ENCODE results near the gene SUPV3L1.

SUPV3L1 gene

DNA sequence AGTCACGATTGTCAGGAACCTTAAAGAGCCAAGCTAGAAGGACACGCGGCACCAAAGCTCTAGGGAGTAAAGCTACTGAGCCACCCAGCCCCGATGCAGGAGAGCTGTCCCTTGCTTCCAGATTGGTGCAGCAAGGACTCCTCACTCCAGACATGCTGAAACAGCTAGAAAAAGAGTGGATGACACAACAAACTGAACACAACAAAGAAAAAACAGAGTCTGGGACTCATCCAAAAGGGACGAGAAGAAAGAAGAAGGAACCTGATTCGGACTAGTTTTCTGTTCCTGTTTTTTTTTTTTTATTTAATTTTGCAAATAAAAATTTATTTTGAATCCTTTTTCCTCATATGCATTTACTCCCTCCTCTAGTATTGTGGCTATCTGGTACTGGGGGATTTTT is 28.7 kb downstream of the SUPV3L1 start:
- no peak for DNase-seq

DNA sequence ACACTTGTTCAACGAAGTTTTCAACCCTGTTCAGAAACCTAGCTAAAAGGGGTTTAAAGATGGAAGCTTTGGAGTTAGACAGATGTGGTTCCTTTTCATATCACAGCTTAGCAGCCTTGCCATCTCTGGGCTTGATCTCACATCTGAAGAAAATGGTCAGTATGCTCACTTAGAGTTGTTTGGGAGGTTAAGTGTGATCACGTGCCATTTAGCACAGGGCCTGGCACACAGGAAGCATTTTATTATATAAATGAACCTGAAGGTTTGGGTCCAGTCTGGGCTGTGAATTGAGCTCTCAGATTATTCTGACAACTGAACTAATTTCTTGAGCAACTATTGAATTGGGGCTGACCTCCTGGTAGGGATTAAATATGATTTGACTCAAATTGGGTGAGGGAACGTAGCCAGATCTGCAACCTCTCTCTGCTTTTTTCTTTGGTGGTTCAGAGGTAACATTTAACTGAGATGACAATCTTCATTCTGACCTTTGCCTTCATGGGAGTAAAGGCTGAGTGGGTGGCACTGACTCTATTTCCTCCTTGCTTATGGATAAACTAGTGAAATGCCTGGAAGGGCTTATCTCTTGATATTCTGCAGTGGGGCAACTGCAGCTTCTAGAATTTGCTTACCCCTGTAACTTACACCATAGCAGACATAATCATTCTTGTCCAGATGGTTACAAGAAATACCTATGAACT is 29.9 kb downstream of the SUPV3L1 start:
- DNase-seq: no peak

DNA sequence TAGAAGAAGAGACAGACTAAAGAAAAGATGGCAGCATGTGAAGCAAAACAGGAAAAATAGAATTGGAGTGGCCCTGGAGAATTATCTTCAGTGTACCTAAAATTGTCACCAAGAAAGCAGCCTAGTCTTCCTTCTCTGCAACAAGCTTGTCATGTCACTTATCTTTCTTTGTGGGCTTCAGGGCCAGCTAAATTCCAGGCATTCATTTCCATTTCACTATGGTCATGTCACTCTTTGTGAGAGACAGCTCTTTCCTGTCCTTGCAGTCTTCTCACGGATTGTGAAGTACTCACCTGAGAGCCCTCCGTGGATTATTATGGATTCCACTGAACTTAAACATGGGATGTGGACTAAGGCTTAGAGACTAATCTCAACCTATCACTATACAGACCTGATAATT is 31.1 kb downstream of the SUPV3L1 start:
- DNase-seq: no peak

DNA sequence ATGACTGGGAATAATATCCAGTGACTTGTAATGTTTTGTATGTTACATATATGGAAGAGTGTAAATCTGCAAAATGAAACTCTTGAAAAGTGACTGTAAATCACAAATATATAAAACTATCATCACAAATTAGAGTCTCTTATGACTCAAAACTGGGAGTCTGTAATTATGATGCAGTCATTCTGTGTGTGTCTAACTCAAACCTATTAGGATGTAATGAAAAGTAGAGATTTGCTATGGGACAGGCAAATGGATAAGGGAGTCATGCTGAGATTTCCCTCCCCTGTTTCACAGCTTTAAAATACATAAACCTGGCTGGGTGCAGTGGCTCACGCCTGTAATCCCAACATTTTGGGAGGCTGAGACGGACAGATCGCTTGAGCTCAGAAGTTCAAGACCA is 31.5 kb downstream of the SUPV3L1 start:
- no peak for DNase-seq

DNA sequence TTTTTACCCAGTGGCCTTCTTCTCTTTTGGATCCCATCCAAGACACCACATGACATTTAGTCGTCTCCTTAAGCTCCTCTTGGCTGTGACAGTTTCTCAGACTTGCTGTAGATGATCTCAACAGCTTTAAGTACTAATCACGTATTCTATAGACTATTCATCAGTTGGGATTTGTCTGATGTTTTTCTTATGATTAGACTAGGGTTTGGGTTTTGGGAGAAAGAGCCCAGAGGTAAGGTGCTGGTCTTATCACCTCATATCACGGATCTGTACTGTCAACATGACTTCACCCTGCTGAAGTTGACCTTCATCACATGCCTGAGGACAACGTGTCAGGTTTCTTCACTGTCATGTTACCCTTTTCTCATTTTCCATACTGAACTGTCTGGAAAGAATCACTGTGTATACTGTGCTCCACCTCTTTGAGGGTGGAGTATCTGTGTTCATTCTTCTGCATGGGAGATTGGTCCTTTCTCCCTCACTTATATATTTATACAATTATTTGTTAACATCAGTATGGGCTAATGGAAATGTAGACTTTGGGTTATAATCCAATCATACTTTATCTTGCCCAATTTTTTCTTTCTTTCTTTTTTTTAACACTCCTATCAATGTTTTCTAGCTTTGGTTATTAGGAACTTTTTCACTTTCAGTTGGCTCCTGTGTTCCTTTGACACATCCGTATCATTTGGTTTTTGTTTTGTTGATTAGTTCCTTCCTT is 33.7 kb downstream of the SUPV3L1 start:
- DNase-seq: no peak

DNA sequence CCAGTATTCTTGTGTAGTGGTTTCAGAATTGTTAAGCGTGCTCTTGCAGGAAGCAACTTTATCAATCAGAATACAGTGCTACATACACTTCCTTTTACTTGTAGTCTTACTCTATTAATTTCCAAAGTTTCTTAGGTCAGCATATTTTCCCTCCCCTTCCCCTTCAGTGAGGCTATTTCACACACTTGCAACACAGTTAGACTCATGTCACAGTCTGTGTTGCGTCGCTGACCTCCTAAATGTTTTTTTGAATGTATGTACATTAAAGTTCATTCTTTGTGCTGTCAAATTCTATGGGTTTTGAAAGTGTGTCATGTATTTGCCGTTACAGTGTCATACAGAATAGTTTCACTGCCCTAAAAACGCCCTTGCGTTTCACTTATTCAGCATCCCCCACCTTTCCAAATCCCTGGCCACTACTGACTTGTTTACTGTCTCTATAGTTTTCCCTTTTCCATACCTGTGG is 34.7 kb downstream of the SUPV3L1 start:
- DNase-seq: no peak

DNA sequence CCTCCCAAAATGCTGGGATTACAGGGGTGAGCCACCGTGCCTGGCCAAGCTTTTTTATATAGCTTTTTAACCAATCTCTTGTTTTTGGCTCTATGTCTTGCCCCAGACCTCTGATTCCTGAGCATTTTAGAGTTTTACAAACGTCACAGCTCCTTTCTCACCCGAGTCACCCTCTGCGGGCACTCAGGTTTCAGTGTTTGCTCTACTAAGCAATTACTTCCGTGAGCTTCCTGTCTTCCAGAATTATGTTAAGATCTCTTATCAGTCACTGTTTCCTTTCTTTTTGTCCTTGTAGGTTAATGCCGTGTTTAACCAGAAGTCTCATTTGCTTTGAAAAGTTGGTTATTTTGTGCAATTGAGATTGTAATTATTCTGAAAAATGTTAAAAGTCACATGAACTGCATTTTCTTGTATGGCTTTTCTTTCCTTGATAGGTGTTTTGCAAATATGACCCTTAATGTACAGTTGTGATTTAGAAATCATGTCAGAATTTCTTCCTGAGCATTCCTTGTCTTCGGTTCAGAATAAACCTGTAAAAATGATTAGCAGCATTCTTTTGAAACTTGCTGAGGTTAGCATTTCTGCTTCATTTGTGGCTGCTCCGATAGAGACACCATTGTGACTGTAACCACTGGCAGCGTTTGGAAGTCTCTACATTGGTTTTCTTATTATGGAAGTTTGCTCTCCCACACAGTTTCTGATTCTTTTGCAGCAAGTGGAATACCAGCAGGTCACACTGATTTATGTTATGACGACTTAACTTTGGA is 35.6 kb downstream of the SUPV3L1 start:
- no peak for DNase-seq

DNA sequence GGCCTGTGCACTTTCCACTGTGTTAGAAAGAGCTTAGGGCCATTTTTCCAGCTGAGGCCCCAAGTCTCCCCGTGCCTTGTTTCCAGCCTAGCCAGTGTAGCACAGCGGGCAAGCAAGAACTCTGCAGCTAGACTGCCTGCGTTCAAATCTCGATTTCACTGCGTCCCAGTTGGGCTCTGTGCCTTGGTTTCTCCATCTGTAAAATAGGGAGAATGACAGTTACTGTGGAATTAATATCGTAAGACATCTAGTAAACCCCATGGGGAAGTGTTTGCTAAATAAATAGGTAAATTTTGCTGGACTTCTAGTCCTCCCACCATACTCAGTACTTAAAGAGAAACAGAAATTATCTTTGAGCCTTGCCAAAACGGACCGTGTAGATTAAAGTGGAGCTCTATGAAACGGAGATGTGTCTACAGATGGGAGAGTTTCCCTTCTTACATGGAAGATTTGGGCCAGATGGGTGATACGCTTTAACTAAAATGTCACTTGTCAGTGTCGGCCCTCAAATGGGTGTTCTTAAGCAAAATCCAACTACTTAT is 36.6 kb downstream of the SUPV3L1 start:
- DNase-seq: no peak

DNA sequence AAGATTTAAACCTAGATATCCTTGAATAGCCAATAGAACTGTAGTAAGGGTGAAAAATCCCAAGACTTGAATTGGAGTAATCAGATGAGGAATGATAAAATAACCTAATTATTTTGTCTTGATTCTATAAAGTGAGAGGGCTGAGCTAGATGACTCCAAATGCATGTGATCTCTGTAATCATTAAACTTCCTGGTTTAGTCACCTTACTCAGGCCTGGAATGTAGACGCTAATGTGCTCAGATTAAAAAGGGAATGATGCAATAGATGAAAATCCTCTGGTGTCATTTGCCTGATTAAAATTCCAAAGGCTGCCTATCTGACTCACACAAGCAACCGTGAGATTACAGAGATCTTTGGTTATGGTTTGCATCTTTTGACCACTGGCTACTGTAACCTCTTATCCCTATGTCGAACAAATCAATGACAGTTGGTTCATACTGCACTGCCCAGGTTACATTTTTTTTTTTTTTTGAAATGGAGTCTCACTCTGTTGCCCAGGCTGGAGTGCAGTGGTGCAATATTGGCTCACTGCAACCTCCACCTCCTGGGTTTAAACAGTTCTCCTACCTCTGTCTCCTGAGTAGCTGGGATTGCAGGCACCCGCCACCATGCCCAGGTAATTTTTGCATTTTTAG is 37.2 kb downstream of the SUPV3L1 start:
- no peak for DNase-seq

DNA sequence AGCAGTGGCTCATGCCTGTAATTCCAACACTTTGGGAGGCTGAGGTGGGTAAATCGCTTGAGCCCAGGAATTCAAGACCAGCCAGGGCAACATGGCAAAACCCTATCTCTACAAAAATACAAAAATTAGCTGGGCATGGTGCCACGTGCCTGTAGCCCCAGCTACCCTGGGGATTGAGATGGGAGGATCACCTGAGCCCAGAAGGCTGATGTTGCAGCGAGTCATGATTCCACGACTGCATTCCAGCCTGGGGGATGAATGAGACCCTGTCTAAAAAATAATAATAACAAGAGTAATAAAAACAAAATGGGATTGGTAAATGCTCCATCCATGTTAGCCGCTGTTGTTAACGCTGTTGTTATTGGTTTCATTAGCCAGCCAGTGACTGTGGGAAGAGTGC is 38.8 kb downstream of the SUPV3L1 start:
- DNase-seq: no peak

DNA sequence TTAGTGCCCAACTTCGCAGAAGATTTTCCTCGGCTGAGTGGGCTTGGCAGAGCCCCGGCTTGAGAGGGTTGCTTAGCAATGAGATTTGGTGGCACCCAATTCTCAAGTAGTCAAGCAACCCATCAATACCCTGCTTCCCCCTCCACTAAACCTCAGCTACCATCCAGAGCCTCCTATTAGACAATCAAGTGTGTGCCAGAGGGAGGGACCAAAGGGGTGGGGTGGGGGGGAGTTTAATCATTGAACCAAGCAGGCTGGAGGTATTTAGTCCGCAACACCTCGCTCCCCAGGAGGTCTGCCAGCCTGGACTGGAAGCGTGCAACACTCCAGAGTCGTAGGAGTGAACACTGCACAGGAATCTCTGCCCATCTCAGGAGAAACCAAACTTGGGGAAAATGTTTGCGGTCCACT is 40.0 kb downstream of the SUPV3L1 start, which contains the start of gene HKDC1:
TSS of gene HKDC1 (plus strand) at position 292 of the 411 bp plus-strand sequence. CDS start at position 396, 104 bp downstream.
- no peak for DNase-seq

DNA sequence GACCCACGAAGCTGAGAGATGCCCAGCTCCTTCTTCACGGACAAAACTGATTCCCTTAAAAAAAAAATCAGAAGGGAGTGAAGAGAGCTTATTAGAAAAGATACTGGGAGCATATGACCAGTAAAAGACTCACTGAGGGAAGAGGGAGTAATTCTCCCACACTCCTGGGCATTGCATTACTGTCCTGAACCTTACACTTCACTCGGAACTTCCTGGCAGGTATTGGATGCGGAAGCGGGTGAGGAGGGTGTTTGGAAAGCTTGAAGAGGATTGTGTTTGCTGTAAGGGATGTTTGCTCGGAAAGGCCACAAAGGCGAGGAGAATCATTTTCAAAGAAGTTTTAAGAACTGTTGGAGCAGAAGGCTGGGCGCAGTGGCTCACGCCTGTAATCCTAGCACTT is 40.5 kb downstream of the SUPV3L1 start:
- no peak for DNase-seq

DNA sequence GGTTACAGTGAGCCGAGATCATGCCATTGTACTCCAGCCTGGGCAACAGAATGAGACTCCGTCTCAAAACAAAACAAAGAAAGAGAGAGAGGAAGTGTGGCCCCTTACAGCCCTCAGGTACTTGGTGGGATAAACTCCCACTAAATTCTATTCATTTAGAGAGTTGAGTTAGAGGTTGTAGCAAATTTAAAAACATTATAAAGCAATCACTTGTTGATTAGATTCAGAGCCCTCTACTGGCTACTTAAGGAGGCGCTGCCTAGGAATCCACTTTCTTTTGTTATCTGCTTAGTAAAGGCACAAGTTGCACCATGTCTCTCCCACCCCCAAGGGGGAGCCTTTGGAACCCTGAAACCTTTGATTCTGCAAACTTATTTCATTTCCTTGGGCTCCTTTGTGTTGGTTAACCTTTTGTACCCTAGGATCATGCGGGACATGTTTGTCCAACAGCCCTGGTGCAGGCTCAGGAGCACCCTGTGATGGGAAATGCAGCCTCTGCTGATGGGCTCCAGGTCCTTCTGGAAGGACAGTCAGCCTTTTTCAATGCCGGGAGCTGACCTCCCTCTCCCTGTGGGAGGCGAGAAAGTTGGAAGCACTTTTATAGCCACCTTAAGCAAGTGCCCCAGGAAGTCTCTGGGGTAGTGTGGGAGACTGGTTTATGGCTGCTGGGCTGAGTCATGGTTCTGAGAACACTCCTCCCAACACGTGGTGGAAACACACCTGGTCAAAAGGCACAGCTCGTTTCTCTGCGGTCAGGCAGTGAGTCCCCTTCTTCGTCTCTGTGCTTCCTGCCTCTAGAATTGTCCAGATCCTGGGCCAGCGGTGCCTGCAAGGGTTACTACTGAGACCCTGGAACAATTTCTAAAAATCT is 42.4 kb downstream of the SUPV3L1 start:
- DNase-seq: peak; percentile 16

DNA sequence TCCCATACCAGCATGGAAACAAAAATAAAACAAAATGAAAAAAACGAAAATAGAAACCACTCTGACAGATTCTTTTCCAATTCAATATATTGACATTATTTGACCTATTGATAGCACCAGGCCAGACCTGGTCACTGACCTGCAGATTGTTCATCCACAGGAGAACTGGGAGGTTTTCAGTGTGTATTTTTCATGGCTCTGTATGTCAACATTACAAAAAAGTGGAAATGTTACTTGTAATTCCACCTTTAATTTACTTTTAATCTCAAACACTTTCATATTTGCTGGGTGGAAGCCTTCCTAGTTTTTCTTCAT is 43.0 kb downstream of the SUPV3L1 start:
- DNase-seq: no peak

DNA sequence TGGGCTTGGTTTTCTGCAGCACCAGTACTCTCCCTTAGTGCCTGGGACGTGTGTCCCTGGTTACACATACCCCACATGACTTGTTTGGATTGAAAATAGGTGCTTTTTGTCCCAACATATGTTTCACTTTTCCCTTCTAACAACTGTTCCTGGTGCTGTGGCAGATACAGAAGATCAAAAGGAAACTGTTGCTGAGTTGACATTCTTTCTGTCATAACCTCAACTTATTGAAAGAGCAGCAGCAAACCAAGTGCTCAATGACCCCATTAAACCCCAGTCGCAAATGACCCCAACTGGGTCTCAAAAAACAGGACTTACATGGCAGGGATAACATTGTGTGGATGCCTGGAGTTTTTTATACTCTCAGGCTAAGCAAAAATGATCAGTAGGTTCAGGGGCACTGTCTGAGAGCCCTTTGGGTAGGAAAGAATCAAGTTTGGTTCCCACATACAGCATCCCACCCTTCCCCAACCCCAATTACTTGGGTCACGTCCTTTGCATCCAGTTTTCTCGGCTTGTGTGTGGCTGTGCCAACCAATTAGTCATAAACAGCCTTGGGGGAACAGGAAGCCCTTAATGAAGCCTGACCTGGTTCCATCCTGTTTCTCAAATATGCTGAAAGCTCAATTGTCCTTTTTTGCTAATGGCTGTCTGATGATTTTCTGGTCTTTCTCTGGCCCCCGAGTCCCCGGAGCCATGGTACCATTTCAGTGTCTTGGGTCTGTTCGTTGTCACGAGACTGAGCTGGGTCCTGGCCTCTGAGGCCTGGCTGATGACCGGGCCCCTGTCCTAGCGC is 45.0 kb downstream of the SUPV3L1 start:
- DNase-seq: no peak

DNA sequence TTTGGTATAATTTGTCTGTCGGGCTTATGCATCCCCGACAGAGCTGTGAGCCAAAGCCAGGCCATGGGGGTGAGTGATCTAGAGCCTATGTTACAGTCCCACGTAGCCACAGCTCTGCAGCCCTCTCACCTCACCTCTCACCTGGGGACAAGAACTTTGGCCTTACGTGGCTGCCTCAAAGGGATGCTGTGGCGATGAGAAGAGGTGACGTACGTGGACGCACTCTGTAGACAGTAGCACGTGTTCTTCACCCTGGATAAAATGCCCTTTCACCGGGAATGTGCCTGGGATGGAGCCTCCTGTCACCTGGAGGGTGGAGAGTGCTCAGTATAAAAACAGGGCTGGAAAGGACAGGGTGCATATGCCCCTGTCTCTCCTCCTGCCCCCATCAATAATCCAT is 45.6 kb downstream of the SUPV3L1 start:
- DNase-seq: no peak

DNA sequence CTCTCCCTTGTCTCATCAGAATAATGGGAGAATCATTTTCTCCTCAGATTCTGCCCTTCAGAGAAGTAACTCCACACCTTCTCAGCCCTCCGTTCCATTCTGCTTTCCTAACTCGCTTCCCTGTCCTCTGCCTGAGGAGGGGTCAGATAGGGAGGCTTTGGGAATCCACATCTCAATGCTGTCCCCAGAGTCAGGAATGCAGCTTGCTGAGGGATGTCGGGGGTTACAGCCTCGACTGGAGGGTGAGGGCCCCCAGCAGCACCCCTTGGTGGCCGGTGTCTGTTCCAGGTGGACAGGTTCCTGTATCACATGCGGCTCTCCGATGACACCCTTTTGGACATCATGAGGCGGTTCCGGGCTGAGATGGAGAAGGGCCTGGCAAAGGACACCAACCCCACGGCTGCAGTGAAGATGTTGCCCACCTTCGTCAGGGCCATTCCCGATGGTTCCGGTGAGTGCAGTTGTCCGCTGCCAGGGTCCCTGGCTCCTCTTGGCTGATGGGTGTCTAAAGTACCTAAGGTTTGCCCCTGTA is 47.0 kb downstream of the SUPV3L1 start:
- DNase-seq: no peak

DNA sequence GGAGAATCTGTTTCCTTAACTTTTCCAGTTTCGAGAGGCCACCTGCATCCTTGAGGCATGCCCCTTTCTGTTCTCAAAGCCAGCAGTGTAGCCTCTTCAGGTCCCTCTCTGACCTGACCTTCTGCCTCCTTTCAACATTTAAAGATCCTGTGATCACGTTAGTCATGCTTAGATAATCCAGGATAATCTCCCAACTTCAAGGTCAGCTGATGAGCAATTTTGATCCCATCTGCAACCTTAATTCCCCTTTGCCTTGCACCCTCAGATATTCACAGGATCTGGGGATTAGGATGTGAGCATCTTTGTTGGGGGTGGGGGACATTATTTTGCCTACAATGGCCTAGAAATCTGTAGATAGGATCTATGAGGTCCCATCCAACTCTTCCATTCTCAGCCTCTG is 48.1 kb downstream of the SUPV3L1 start:
- DNase-seq: no peak

DNA sequence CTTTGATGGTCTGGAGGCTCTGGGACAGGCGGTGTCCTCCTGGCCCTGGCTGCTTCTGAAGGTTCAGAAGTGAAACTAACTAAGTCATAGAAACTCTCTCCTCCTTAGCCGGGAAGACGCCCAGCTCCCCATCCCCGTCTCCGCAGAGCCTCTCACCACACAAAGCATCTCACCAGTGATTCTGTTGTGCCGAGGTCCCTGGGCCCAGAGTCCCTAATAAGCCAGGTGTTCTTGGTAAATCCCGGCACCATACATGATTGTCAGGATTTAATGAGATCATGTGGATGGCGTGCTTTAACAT is 49.5 kb downstream of the SUPV3L1 start:
- no peak for DNase-seq

DNA sequence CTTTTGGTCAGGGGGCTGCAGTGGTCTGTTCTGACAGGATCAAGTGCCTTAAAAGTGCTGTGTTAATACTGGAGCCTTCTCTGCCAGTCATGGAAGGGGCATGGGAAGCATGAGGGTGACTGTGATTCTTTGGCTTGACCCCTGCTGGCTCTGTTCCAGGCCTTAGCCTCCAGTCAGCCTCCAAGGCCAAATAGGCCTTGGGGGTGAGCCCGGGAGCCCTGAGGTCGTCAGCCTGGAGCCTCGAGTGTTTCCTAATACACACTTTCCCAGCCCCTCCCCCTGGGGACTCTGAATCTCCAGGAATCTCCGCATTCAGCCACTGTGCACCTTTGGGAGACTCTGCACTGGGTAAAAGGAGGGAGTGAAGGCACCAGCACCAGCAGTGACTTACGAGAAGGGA is 50.1 kb downstream of the SUPV3L1 start:
- DNase-seq: no peak

DNA sequence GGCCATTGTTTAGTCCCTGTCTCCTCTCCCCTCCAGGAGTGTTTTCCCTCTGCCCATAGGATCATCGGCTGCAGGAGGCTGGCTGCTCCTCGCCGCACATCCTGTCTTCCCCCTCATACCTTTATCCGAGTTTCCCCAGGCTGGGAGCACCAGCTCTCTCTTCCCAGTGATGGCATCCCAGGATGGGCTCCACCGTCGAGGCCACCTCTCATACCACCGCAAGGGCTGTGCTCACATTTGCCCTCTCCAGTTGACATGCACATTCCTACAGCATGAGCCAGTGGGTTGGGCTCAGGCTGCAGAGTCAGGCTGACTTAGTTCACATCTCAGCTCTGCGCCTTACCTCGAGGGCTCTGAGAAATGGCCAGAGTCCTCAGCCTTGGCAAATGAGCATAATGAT is 52.2 kb downstream of the SUPV3L1 start:
- DNase-seq: no peak

All from NCI-H1694 (cell line).